Left cardiac atrium (tissue), 4 donors: ENCODE measurements around the gene SOD2. TPM values are rescaled to one million over a fixed set of nuclear protein-coding genes. Genes with fewer than 3 reads are reported as not detected.

Experiments
- ATAC-seq, 2 donors: fragments of 200-7000 bp; cut with Tn5 transposase; one replicate each; pipeline ENCODE4 v1.9.1; 2020; ENCODE audit warnings: mild to moderate bottlenecking in 2 of 2, moderate library complexity in 2 of 2
- DNase-seq: peaks from one replicate; pipeline ENCODE4 v3.0.0-alpha.2; 2020
- intact Hi-C, 2 donors: fragments of 100-400 bp; cut with DNase I; formaldehyde crosslinking; loops; one replicate each; pipeline versions ENCODE4 v1.14.1 to v1.15.1; 2022 to 2023
- total RNA-seq, 2 donors: library from RNA; stranded (reverse); fragmentation: NEBNext Ultra II Directional; extraction: Animal tissue kit (Norgen Biotek cat#: 25700); gene quantifications; one replicate each; pipeline ENCODE4 v1.2.1, GENCODE V29; 2021
- donor health status: DM: no; HTN: yes; CAD: no.
- donor health status: DM: no; HTN: yes; CAD: no; lungs with severe emphysema.
- donor health status: DM: yes; HTN: yes; CAD: no.
- donor health status: Dilated cardiomyopathy.

Gene SOD2
- total RNA-seq, 2 donors from 2014 or later, result 527 to 576 TPM

DNA sequence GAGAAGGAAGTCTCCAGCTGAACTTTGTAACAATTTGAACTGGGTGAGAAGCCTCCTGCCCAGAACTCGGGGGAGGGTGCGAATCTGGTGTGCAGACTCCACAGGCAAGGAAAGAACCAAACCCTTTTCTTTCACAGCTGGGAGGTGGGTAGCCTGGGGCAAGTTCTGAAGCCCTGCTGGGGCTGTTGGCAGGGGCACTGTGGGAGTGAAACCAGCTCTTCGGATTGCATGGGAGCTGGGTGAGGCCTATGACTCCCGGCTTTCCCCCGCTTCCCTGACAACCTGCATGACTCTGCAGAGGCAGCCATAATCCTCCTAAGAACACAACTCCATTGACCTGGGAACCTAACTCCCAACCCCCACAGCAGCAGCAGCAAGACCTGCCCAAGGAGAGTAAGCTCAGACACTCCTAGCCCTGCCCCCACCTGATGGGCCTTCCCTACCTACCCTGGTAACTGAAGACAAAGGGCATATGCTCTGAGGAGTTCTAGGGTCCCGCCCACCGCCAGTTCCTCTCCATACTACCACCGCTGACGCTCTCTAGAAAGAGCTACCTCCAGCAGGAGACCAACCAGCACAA lies 37.5 kb downstream of the SOD2 start:
- DNase-seq (no peak), ATAC-seq (no peak)
- intact Hi-C loops, result loop anchor here in 1 of 2 donors (10.0 kb wide), 1 partner anchor 481 kb away; no protein-coding TSS in a partner anchor

- ATAC-seq, result peak in 1 of 2 donors; percentile 49
- intact Hi-C loops, result loop anchor here in 1 of 2 donors (10.0 kb wide), 1 partner anchor 480 kb away; no protein-coding TSS in a partner anchor
- DNase-seq, result no peak
Observed at GRCh38 chr6:159654483-159655098, 38.5 kb downstream of the SOD2 start.

DNA sequence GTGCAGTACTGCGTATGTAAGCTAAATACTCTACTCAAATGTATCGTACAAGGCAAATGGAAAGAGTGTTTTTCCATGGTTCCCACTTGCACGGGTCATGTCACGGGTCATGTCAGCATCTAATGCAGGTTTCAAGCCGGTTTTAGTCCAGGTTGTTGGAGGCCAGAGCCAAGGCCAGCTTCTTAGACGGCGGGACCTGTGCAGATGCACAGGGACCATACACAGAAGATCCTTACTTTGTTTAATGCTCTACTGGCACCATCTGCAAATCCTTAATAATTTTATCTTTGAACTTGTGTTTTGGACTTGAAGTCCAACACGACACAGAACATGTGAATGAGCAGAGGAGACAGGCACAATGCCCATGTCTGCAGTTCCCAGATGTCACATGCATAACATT lies 42.7 kb downstream of the SOD2 start:
- intact Hi-C loops, result loop anchor here in 1 of 2 donors (10.0 kb wide), 1 partner anchor 476 kb away; no protein-coding TSS in a partner anchor
- ATAC-seq (no peak), DNase-seq (no peak)

DNA sequence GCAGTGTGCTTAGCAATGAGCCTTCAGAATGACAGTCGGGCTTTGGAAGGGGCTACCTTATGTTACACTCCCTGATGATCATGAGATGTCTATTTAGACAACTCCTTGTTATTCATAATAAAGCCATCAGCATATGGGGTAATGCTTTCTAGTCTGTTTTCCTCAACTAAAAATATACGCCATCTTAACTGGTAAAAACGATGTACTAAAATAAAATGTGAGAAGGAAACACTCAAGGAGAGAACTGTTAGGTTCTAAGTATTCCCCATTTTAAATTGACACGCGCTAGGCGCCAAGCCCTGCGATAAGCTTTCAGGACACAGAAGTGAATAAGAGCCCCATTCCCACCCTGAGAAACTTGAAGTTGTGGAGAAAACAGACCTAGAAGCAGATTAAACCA lies 43.6 kb downstream of the SOD2 start:
- intact Hi-C loops, result no loop called here
- DNase-seq (no peak), ATAC-seq (no peak)

- intact Hi-C loops, result no loop called here
- ATAC-seq (no peak), DNase-seq (no peak)
Observed at GRCh38 chr6:159646733-159647132, 46.3 kb downstream of the SOD2 start.

DNA sequence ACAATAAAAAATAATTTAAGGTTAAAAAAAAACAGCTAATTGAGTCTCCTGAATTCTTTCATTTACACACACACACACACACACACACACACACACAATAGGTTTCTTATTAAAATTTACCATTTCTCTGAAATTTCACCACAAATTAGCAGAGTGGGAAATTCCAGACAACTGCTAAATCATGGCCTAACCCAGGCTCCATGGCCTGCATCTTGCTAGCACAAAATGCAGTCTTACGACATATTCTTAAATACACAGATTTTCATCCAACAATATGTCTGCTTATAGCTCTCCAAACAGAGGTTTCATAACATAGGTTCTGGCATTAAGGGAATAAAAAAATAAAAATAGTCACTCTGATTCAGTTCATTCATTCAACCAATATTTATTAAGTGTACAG lies 46.9 kb downstream of the SOD2 start:
- DNase-seq (no peak), ATAC-seq (no peak)
- intact Hi-C loops, result no loop called here

- intact Hi-C loops, result no loop called here
- DNase-seq (no peak), ATAC-seq (no peak)
Observed at GRCh38 chr6:159645640-159646039, 47.4 kb downstream of the SOD2 start.

Other genes starting within 250 kb of the SOD2 start
- 10 to 100 TPM; 42.1 to 57.4 TPM for gene WTAP, start 34.3 kb upstream of the SOD2 start, total RNA-seq
- 10 to 100 TPM; 10.3 to 12.2 TPM for gene ACAT2, start 68.8 kb upstream of the SOD2 start, total RNA-seq
- 100 to 1,000 TPM; 145 to 165 TPM for gene TCP1, start 96.4 kb upstream of the SOD2 start, total RNA-seq
- gene MRPL18, start 97.2 kb upstream of the SOD2 start, total RNA-seq, result 10 to 100 TPM; 63.4 to 63.9 TPM
- gene PNLDC1, start 107.0 kb upstream of the SOD2 start, total RNA-seq, result under 1 TPM in 1 of 2 donors, not detected in 1; 0.47 TPM
- not detected for gene MAS1, start 197.7 kb upstream of the SOD2 start, total RNA-seq